HG03442 (cell line): Measurements from ENCODE around the gene PSMG1.
"Not testable (repeated sequence)": the region's sequence is repeated elsewhere in the genome, so short reads cannot be mapped to it uniquely, and the experiment has no call there.

Source experiments
- ATAC-seq: cut with Tn5 transposase; IDR thresholded peaks from one replicate; pipeline ENCODE4 v1.9.1; 2021; ENCODE audit warnings: mild to moderate bottlenecking, moderate library complexity; ENCODE audit not compliant: unreplicated experiment

Gene PSMG1

GRCh38 chr21:39159342-39160063, 23.7 kb downstream of the PSMG1 start:
- ATAC-seq, result no peak

- ATAC-seq, result not testable (repeated sequence)
These were observed 26.0 kb downstream of the PSMG1 start for GRCh38 chr21:39157241-39157640.

- no peak for ATAC-seq
These were observed 27.2 kb downstream of the PSMG1 start for GRCh38 chr21:39156024-39156423.

- no peak for ATAC-seq
These were observed 27.7 kb downstream of the PSMG1 start for GRCh38 chr21:39155578-39155977.

DNA sequence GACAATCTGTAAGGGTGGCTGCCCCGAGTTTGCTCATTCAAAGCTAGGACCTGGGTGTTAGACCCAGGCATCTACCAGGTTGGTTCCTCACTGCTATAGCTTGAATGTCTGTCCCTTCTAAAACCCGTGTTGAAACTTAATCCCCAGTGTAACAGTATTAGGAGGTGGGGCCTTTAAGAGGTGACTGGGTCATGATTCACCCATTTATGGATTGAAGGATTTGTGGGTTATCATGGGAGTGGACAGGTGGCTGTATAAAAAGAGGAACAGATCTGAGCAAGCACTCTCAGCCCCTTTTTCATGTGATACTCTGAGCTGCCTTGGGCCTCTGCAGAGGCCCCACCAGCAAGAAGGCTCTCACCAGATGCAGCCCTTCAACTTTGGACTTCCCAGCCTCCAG, 29.4 kb downstream of the PSMG1 start:
- no peak for ATAC-seq

GRCh38 chr21:39153373-39153772, 29.9 kb downstream of the PSMG1 start:
- ATAC-seq, result no peak

- ATAC-seq, result no peak
These were observed 31.0 kb downstream of the PSMG1 start for GRCh38 chr21:39152271-39152670.

- ATAC-seq, result no peak
These were observed 32.4 kb downstream of the PSMG1 start for GRCh38 chr21:39150877-39151276.

DNA sequence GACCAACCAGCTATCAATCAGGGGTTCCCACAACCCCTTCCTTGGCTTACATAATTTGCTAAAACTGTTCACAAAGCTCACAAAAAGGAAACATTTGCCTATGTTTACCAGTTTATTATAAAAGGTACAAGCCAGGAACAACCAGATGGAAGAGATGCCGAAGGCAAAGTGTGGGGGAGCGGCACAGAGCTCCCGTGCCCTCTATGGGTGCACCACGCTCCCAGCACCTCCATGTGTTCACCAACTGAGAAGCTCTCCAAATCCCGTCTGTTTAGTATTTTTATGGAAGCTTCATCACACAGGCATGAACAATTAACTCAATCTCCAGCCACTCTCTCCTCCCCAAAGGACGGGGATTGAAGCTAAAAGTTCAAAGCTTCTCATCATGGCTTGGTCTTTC, 32.9 kb downstream of the PSMG1 start:
- no peak for ATAC-seq

DNA sequence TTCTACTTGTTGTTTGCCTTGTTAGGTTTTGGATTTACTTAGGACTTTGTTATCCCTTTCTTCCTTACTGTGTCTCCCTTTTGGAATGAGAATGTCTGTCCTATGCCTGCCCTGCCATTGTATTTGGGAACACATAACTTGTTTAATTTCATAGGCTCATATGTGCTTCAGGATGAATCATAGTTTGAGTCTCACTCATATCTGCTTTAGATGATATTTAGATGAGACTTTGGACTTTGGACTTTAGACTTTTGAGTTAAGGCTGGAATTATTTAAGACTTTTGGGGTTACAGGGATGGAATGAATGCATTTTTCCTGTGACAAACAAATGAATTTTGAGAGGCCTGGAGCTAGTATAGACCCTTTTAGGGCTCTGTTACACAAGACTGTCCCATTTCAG, 33.4 kb downstream of the PSMG1 start:
- no peak for ATAC-seq

DNA sequence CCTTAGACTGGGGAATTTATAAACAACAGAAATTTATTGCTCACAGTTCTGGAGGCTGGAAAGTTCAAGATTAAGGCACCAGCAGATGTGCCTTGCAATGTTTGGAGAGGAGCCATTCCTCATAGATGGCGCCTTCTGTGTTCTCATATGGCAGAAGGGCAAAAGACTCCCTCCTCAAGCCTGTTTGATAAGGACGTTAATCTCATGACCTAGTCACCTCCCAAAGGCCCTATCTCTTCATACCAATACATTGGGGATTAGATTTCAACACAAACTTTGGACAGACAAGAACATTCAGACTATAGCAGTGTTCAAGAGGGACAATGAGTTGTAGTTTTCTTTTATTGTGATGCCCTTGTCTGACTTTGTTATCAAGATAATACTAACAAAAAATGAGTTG, 34.3 kb downstream of the PSMG1 start:
- no peak for ATAC-seq

DNA sequence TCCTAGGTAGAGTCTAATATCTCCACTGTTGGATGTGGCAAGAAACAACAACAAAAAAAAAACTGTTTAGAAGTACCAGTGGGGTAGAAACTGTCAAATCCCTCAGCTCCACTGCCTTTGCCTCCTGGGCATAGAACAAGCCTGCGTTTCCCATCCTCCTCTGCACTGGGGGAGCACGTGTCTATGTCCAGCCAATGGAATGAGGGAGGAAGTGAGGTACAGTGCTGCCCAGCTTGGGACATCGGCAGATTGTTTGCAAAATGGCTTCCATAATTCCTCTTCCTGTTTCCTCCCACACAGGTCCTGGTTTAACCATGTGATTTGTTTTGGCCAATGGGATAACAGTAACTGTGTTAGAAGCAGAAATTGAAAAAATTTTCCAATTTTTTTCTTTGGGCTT, 39.1 kb downstream of the PSMG1 start:
- ATAC-seq, result no peak

DNA sequence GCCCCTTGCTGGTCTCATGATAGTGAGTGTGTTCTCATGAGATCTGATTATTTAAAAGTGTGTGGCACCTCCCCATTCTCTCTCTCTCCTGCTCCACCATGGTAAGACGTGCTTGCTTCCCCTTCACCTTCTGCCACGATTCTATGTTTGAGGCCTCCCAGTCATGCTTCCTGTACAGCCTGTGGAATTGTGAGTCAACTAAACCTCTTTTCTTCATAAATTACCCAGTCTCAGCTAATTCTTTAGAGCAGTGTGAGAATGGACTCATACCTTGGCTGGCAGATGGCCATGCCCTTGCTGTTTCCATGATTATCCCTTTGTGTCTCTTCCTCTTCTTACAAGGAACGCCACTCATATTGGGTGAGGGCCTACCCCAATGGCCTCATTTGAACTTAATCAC, 40.3 kb downstream of the PSMG1 start:
- ATAC-seq, result no peak

DNA sequence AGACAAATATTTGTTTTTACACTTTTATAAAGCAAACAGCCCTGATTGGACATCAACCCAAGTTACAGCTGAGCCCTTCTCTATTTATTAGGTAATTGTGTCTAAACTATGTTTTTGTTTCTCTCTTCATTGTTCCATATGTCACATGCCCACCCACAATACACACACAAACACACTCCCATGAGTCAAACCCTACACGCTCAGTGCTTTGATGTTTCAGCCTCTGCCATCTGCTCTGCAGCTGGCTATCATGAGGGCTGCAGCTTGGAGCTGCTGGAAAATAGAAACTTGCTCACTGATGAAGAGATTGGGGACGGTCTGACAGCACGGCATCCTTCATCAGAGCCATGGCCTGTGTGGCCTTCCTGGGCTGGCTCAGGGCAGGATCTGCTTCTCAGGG, 41.7 kb downstream of the PSMG1 start:
- no peak for ATAC-seq

DNA sequence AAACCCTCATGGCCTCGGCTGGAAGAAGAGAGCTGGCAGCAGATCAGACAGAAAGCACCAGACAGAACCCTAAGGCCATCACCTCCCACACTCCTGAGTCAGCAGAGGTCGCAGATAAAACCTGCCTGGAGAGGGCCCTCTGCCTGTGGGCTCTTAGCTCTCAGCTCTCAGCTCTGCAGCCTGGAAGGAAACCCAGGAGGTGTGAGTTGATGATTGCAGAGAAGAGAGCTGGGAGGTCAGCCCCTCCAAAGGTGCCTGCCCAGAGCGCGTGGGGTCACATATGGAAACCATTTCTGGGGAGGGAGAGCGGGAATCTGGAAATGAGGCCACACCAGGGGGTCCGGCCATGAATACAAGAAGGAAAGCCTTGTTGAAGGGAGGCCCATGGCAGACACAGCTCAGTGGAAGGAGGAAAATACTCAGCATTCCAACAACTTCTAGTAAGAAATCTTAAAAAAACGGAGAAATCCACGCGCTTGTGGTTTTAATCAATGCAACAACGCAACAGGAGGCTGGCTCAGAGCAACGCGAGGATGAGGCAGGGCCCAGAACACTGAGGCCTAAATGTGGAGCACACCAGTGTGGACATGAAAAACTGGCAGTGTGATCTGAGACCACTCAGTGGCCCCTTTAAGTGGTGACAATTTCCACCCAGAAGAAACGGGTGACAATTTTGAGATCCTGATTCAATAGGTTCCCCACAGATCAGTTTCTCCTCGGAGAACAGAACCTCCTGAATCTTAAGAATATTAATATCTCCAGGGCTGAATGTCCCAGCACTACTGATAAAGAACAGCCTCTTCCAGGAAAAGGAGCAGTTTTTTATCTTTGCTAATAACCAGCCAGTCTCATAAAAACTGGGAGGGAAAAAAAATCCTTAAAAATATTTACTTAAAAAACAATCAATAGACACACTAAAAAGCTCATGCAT, 45.7 kb downstream of the PSMG1 start:
- ATAC-seq, result no peak

- ATAC-seq, result no peak
These were observed 46.5 kb downstream of the PSMG1 start for GRCh38 chr21:39136711-39137110.

DNA sequence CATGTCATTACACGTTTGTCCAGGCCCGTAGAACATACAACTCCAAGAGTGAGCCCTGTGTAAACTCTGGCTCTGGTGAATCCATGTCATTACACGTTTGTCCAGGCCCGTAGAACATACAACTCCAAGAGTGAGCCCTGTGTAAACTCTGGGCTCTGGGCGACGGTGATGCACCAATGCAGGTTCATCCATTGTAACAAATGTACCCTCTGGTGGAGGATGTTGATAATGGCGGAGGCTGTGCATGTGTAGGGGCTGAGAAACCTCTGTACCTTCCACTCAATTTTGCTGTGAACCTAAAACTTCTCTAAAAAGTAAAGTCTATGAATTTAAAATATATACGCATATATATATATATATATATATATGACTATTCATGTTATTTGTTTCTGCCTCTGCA, 47.1 kb downstream of the PSMG1 start:
- not testable (repeated sequence) for ATAC-seq

DNA sequence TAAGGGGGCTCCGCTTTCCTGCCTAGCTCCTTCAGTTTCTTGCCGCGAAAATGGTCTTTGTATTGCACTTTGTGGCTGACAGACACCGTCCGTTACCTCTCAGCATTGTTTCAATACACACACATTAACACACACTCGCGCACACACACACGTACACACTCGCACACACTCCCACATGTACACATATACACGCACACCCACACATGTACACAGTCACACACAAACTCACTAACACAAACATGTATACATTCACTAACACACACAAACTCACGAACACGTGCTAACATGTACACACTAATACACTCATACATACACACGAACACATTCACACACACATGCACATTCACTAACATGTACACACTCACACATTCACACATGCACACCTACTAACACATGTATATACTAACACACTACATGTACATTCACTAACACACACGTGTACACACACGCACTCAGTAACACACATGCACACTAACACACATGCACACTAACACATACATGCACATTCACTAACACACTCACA, 48.9 kb downstream of the PSMG1 start:
- no peak for ATAC-seq

DNA sequence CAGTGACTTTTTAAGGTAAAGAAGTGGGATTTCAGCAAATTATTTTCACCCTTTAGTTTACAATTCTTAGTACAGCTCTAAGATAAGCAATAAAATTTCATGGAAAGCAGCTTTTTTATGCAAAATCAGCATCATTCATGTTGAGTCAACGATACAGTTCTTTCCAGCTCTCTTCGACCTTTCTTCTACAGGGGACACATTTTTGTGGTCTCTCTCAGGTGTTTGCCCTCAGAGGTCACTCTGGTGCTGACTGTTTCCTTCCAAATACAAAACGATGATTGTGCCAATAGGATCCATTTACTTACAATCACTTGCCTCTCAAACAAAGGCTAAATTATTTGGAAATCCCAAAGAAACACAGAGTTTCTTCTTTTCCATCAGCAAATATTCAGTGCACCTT, 51.0 kb downstream of the PSMG1 start:
- no peak for ATAC-seq

DNA sequence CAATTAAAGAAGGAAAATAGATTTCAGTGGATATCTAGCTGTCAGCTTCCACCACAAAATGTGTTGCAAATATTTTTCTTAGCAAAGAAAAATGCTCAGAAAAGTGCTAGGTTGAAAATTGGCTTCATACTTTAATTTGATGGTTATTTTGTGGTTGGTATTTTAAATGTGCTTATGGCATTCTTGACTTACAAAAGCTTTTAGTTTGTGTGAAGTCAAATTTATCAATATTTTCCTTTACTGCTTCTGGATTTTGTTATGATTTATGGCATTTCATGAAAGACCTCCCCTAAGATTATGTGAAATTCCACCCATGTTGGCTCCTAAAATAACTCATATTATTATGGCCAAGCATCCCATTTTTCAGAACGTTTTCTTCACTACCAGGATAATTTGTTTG, 51.5 kb downstream of the PSMG1 start:
- ATAC-seq, result no peak

DNA sequence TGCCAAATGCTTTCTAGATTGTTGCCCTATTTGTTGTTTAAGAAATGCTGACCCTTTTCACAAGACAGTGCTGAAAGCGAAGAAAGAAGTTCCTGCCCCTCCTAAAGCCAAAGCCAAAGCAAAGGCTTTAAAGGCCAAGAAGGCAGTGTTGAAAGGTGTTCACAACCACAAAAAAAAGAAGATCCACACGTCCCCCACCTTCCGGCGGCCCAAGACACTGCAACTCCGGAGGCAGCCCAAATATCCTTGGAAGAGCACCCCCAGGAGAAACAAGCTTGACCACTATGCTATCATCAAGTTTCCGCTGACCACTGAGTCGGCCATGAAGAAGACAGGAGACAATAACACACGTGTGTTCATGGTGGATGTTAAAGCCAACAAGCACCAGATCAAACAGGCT, 55.7 kb downstream of the PSMG1 start:
- ATAC-seq, result no peak

GRCh38 chr21:39126486-39126806, 56.8 kb downstream of the PSMG1 start:
- no peak for ATAC-seq
